UCSD-AML1 (cell line): ENCODE measurements around the gene CDK17.
"Not testable (repeated sequence)": the region's sequence is repeated elsewhere in the genome, so short reads cannot be mapped to it uniquely, and the experiment has no call there.

Experiments used
- DNase-seq: peaks from one replicate; lab custom pipeline; 2025; ENCODE audit not compliant: unreplicated experiment; lab: John Stamatoyannopoulos, UW

CDK17 gene

DNA sequence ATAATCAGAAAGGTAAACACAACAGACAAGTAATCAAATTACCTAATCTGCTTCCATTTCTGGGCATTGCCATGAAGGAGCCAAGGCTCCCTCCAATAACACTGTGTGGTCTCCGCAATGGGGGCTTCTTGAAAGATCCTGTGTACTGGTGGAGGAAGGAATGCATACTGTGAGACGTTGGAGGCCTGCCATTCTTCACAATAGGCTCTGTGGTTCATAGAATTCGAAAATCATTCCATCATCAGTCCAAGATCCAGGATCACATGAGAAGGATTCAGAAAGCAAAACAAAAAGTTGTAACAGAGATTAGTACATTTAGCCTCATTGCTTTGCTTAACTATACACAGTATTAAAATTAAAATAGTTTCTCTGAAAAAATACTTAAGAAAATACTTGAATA lies 76.3 kb downstream of the CDK17 start:
- no peak for DNase-seq

DNA sequence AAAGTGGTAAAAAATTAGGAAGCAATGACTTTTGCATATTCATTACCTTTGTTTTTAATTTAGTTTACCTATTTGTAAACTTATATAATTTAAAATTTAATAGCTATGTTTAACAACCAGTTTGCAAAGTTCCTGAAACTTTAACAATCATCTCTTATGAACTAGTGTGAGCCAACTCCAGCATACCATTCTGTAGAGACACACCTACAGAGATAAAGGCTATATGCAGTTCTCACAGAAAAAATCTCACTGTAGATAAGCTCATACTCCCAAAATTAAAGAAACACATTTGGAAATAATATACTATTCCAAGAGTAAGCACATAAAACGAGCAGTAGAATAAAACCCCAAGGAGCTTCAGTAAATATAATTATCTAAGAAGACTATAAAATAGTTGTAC lies 77.5 kb downstream of the CDK17 start:
- DNase-seq = no peak

DNA sequence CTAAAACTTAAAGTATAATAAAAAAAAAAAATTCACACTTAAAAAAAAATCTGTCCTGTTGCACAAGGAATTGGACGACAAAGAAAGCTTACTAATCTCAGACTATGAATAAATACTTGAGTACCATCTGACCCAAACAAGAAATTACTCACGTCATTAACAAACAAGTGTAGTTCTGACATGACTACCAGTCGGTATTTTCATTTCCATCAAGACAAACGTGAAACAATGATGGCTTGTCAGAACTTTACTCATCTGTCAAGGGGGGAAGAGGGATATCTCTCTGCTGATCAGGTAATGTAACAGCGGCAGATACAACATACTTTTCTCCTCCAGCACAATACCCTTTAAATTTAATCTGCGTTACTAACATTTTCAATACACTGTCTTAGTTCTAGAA lies 78.3 kb downstream of the CDK17 start:
- no peak for DNase-seq

DNA sequence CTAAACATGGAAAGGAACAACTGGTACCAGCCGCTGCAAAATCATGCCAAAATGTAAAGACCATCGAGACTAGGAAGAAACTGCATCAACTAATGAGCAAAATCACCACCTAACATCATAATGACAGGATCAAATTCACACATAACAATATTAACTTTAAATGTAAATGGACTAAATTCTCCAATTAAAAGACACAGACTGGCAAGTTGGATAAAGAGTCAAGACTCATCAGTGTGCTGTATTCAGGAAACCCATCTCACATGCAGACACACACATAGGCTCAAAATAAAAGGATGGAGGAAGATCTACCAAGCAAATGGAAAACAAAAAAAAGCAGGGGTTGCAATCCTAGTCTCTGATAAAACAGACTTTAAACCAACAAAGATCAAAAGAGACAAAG lies 82.4 kb downstream of the CDK17 start:
- not testable (repeated sequence) for DNase-seq

- not testable (repeated sequence) for DNase-seq
These were observed 84.3 kb downstream of the CDK17 start for GRCh38 chr12:96315741-96316481.

DNA sequence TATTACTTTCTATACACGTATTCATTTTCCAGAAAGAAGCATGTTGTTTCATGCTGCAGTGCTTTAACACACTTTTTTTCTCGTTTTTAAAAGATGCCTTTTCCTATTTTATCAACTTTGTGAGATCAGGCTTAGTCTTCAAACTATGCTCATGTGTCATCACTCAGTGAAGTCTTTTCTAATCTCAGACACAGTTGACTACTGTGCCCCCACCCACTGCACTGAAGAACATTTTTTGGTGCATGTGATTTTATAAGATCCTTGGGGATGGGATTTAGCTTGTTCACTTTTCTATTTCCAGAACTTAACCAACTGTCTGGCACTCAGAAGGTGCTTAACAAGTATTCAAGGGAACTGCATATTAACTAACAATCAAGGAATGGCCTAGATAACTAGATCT lies 85.5 kb downstream of the CDK17 start:
- no peak for DNase-seq

- DNase-seq = no peak
These were observed 86.6 kb downstream of the CDK17 start for GRCh38 chr12:96313606-96314005.

DNA sequence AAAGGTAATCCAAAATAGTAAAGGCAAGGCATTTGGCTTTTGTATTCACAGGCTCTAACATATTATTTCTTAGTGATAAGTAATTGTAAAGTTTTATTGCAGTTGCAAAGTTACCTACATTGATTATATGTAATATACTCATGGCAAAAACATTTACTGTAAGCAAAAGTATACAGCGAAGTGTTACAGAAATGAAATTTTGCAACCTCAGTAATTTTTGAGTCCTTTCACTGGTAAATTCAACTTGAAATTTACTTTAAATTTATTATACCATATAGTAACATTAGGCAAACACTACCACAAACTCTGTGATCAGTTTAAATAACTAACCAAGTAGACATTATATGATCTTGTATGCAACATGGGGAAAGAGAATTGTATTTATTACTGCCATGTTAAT lies 89.0 kb downstream of the CDK17 start:
- no peak for DNase-seq

DNA sequence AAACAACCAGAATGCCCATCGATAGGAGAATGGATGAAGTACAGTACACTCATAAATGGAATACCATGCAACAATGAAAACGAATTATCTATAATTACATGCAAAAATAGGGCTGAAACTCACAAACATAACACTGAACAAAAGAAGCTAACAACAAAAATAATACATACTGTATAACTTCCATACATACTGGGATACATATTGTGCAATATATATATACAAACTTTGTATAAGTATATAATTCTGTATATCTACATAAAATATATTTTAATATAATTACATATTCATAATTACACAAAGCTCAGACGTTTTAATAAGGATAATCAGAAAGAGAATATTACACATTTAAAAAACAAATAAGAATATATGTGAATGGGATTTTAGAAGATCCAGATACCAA lies 90.2 kb downstream of the CDK17 start:
- DNase-seq = no peak

- DNase-seq = no peak
These were observed 91.4 kb downstream of the CDK17 start for GRCh38 chr12:96308881-96309280.

DNA sequence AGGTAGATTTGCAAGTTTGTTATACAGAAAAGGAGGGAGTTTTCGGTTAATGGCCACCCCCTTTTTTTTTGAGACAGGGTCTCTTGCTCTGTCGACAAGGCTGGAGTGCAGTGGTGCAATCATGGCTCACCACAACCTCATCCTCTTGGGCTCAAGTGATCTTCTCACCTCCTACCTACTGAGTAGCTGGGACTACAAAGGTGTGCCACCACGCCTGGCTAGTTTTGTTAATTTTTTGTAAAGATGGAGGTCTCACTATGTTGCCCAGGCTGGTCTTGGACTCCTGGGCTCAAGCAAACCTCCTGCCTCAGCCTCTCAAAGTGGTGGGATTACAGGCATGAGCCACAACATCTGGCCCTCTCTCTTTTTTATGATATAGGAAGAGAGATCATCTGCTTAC lies 94.6 kb downstream of the CDK17 start:
- DNase-seq = no peak

GRCh38 chr12:96303653-96304052 lies 96.6 kb downstream of the CDK17 start:
- no peak for DNase-seq

- DNase-seq = no peak
These were observed 97.4 kb downstream of the CDK17 start for GRCh38 chr12:96302687-96303310.

DNA sequence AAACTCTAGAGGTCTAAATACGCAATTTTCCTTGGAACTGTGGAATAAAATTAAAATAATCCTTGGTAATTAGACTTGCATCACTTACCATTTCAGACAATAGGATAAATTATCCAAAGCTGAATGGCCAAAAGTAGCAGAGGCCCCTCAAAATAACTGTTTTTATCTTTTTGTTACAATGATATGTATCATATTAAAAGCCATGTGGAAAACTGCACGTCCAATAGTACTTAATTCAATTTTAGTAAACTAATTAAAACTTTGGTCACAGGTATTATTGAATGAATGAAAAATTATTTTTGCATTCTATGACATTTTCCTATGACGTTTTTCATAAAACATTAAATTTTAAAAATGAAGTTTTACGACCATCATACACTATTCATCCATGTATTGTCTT lies 98.5 kb downstream of the CDK17 start:
- no peak for DNase-seq

DNA sequence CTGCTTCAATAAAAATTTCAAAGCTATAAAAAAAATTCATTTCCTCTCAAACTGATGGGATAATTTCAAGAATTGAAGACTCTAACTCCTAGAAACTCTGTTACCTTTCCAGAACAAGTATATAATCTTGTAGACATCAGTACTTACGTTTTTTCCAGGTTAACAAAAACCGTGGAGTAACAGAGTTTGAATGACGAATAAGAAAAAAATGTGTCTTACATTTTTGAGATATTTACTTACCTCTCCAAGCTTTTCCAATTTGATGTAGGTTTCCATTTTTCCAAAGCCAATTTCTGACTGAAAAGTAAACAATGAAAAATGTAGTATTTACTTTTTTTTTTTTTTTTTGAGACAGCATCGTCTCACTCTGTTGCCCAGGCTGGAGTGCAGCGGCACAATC lies 100.2 kb downstream of the CDK17 start:
- no peak for DNase-seq

DNA sequence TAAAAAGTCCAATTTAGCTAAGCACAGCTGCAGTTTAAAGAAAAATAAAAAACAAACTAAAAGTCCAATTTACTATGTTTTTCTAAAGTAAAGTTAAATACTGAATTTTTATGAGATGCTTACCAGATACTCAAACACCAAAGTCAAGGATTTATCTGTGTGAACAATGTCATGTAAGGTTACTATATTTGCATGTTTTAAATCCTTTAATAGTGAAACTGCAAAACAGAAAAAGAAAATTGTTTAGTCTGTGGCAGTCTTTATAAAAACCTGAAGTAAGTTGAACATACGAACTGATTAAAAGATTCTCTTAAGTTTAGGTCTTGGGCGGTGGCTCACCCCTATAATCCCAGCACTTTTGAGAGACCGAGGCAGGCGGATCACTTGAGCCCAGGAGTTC lies 102.7 kb downstream of the CDK17 start:
- no peak for DNase-seq

DNA sequence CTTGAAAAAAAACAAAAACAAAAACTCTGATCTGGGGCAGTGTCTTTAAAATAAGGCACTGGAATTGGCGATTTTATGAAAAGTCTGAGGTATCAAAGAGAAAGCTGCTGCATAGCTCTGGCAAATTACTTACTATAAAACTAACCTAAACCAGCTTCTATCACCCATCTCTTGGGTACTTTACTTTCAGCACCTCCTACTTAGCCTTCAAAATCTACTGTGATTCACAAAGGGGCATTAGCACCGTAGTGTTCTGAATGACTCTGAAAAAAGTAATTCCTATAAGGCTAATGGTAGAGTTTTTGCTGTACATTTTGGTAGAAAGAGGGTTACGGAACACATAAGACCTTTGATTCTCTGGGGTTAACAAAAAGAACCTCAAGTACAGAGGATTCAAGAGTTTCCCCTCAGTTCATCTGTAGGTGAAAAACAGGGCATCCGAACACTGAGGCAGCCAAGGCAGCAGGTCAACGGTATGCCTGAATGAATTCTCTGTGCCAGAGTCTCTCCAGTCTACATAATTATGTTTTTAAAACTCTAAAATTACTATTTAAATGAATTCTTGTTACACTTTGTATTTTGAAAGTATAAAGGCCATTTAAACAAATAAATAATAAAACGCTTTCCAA lies 104.6 kb downstream of the CDK17 start:
- DNase-seq = no peak

DNA sequence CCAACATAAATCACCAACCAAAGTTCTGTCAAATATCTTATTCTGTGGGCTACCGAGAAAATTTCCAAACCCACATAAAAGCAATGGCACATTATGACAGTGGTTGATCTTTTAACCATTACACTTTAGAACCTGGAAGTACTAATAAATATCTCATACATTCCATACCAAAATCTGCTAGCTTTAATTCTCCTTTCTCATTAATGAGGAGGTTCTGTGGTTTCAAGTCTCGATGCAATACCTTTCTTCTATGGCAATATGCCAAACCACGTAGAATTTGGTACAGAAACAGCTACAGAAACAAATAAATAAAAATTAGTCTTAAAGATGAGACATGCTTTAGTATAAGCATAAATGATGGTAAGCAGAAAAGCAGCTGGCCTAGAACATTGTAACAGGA lies 105.4 kb downstream of the CDK17 start:
- no peak for DNase-seq

DNA sequence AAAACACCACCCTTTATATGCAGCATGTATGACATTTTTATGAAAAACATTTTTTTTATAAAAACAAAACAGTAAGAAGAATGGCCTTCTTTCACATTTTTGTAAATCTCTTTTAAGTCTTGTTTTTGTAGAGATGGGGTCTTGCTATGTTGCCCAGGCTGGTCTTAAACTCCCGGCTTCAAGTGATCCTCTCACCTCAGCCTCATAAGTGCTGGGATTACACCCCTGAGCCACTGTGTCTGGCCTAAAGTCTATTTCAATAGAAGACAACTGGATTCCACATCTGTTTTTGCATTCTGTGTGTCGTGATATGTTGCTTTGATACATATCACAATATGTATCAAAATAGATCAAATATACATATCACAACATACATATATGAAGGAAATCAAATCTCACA lies 107.1 kb downstream of the CDK17 start:
- no peak for DNase-seq

- DNase-seq = no peak
These were observed 111.2 kb downstream of the CDK17 start for GRCh38 chr12:96289067-96289466.

DNA sequence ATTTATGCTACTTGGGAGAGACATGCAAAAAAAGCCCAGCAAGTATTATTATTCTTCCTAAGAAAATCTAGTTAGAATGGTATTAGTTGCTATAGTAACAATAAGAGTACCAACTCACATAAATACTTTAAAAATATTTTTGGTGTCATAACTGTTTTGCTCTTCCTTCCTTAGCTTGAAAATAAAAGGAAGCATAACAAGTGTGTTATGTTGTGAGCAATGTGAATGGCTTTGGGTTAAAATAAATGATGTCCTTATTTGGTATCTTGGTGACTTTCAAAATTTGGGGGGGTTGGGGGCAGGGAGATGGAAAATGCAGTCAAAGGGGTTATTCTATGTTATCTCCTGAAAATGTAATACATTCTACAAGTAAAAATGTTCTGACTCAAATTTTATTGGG lies 115.1 kb downstream of the CDK17 start:
- DNase-seq = no peak

DNA sequence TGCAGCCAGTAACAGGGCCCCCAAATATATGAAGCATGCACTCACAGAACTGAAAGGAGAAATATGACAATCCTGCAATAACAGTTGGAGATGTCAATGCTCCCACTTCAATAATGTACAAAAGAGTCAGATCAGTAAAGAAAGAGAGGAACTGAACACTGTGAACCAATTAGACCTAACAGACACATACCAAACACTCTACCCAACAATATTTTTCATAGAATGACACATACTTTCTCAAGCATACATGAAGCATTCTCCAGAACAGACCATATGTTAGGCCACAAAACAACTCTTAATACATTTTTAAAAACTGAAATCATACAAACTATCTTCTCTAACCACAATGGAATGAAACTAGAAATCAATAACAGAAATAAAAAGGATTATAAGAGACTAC lies 125.9 kb downstream of the CDK17 start:
- DNase-seq = no peak
